Esophagus (tissue), 2 donors: ENCODE results near the gene FLNC. TPM values are rescaled to one million over a fixed set of nuclear protein-coding genes. Genes with fewer than 3 reads are reported as not detected.

ENCODE experiments used
- H3K27ac ChIP-seq, 2 donors: one replicate each; pipeline ENCODE4 v1.5.1; 2013; ENCODE audit warnings: low read depth in 2 of 2, mild to moderate bottlenecking in 2 of 2, inconsistent platforms in 1 of 2, low read length in 1 of 2, moderate library complexity in 1 of 2
- H3K27me3 ChIP-seq, 2 donors: one replicate each; pipeline ENCODE4 v1.6.1; 2013; ENCODE audit warnings: low read length in 2 of 2, control low read depth in 1 of 2, mild to moderate bottlenecking in 1 of 2; ENCODE audit not compliant: insufficient read depth in 2 of 2, control insufficient read depth in 1 of 2
- H3K36me3 ChIP-seq, 2 donors: one replicate each; pipeline ENCODE4 v1.6.1; 2013; ENCODE audit warnings: low read length in 1 of 2; ENCODE audit not compliant: control insufficient read depth in 2 of 2, insufficient read depth in 2 of 2
- H3K4me1 ChIP-seq, 2 donors: one replicate each; pipeline ENCODE4 v1.6.1; 2013; ENCODE audit warnings: low read length in 1 of 2; ENCODE audit not compliant: control insufficient read depth in 2 of 2, insufficient read depth in 2 of 2
- H3K4me3 ChIP-seq, 2 donors: one replicate each; pipeline ENCODE4 v1.5.1; 2013; ENCODE audit warnings: low read length in 2 of 2, mild to moderate bottlenecking in 2 of 2, low read depth in 1 of 2, moderate library complexity in 1 of 2
- H3K9me3 ChIP-seq, 2 donors: one replicate each; pipeline ENCODE4 v1.6.1; 2013; ENCODE audit warnings: mild to moderate bottlenecking in 2 of 2, low read depth in 1 of 2, low read length in 1 of 2, moderate library complexity in 1 of 2; ENCODE audit not compliant: control insufficient read depth in 2 of 2, insufficient read depth in 1 of 2
- WGBS, 2 donors: extraction: QIAGEN DNeasy Blood & Tissue Kit; methylation state at CpG; one replicate each; pipeline ENCODE4 v1.1.7; 2013; 5-methylcytosine and 5-hydroxymethylcytosine counted together
- polyA plus RNA-seq, 2 donors: library from polyadenylated mRNA; stranded (reverse); fragments of 200-250 nt; gene quantifications; one replicate each; pipeline ENCODE4 v1.2.3, GENCODE V29; 2013
- donor health status: healthy with polysubstance abuse.
- donor health status: Bipolar disorder and iron deficiency.

Gene FLNC
- polyA plus RNA-seq, 2 donors: 3.1 to 7.7 TPM

GRCh38 chr7:128874140-128875031 is 44.2 kb downstream of the FLNC start:
- H3K36me3 ChIP-seq: no peaks in the 10 kb centered on the region
- no peaks in the 10 kb centered on the region for H3K9me3 ChIP-seq
- no peak overlapping the region for H3K4me3 ChIP-seq
- peaks cover 6 to 9% of the 10 kb centered on the region in 2 donors for H3K4me1 ChIP-seq
- WGBS, 2 donors: 66 to 68% methylated on average over 22 of the region's 22 CpGs
- no peak overlapping the region for H3K27ac ChIP-seq
- no peaks in the 10 kb centered on the region for H3K27me3 ChIP-seq

GRCh38 chr7:128875523-128875948 is 45.3 kb downstream of the FLNC start:
- Histone ChIP-seq H3K4me3 (no peak overlapping the region), H3K36me3 (no peaks in the 10 kb centered on the region), H3K27me3 (no peaks in the 10 kb centered on the region), H3K27ac (no peak overlapping the region), H3K9me3 (no peaks in the 10 kb centered on the region), H3K4me1 (peaks cover 0 to 6% of the 10 kb centered on the region in 2 donors)
- 65 to 70% methylated on average over 8 of the region's 8 CpGs for WGBS, 2 donors

- H3K36me3 ChIP-seq: no peaks in the 10 kb centered on the region
- H3K9me3 ChIP-seq: no peaks in the 10 kb centered on the region
- H3K4me1 ChIP-seq: peaks cover 0 to 6% of the 10 kb centered on the region in 2 donors
- H3K27ac ChIP-seq: no peak overlapping the region
- H3K27me3 ChIP-seq: no peaks in the 10 kb centered on the region
- no peak overlapping the region for H3K4me3 ChIP-seq
- 46 to 50% methylated on average over 3 of the region's 3 CpGs for WGBS, 2 donors
Observed at GRCh38 chr7:128876127-128876526, 45.9 kb downstream of the FLNC start.

- WGBS, 2 donors: 62 to 68% methylated on average over 5 of the region's 5 CpGs
- no peak overlapping the region for H3K4me3 ChIP-seq
- no peaks in the 10 kb centered on the region for H3K9me3 ChIP-seq
- H3K27me3 ChIP-seq: no peaks in the 10 kb centered on the region
- H3K27ac ChIP-seq: no peak overlapping the region
- peaks cover 0 to 6% of the 10 kb centered on the region in 2 donors for H3K4me1 ChIP-seq
- no peaks in the 10 kb centered on the region for H3K36me3 ChIP-seq
Observed at GRCh38 chr7:128876586-128876977, 46.4 kb downstream of the FLNC start.

- H3K27me3 ChIP-seq: no peaks in the 10 kb centered on the region
- no peak overlapping the region for H3K27ac ChIP-seq
- H3K4me1 ChIP-seq: peaks cover 0 to 6% of the 10 kb centered on the region in 2 donors
- no peaks in the 10 kb centered on the region for H3K9me3 ChIP-seq
- H3K36me3 ChIP-seq: no peaks in the 10 kb centered on the region
- H3K4me3 ChIP-seq: no peak overlapping the region
- 92 to 93% methylated on average over 31 to 32 of the region's 32 CpGs for WGBS, 2 donors
Observed at GRCh38 chr7:128876978-128877755, 47.0 kb downstream of the FLNC start.

GRCh38 chr7:128877756-128878120 is 47.5 kb downstream of the FLNC start:
- H3K36me3 ChIP-seq: no peaks in the 10 kb centered on the region
- WGBS, 2 donors: 75 to 78% methylated on average over 4 of the region's 4 CpGs
- H3K9me3 ChIP-seq: no peaks in the 10 kb centered on the region

GRCh38 chr7:128878226-128879105 is 48.3 kb downstream of the FLNC start:
- H3K27ac ChIP-seq: no peak overlapping the region
- no peaks in the 10 kb centered on the region for H3K9me3 ChIP-seq
- H3K4me3 ChIP-seq: no peak overlapping the region
- H3K4me1 ChIP-seq: peaks cover 0 to 6% of the 10 kb centered on the region in 2 donors
- H3K36me3 ChIP-seq: no peaks in the 10 kb centered on the region
- 82 to 86% methylated on average over 14 of the region's 14 CpGs for whole genome bisulfite sequencing, 2 donors
- no peaks in the 10 kb centered on the region for H3K27me3 ChIP-seq

More at GRCh38 chr7:128877756-128878120, 47.5 kb downstream of the FLNC start:
- peaks cover 0 to 6% of the 10 kb centered on the region in 2 donors for H3K4me1 ChIP-seq
- H3K27me3 ChIP-seq: no peaks in the 10 kb centered on the region
- H3K27ac ChIP-seq: no peak overlapping the region
- H3K4me3 ChIP-seq: no peak overlapping the region

GRCh38 chr7:128879461-128879938 is 49.3 kb downstream of the FLNC start:
- Histone ChIP-seq H3K9me3 (no peaks in the 10 kb centered on the region), H3K27ac (no peak overlapping the region), H3K4me1 (peaks cover 0 to 6% of the 10 kb centered on the region in 2 donors), H3K27me3 (no peaks in the 10 kb centered on the region), H3K36me3 (no peaks in the 10 kb centered on the region), H3K4me3 (no peak overlapping the region)
- WGBS, 2 donors: 77 to 78% methylated on average over 19 of the region's 19 CpGs
